Pancreas (tissue), 10 donors: Measurements from ENCODE around the gene DNAI4. TPM values are rescaled to one million over a fixed set of nuclear protein-coding genes. Genes with fewer than 3 reads are reported as not detected.
"Not testable (repeated sequence)": the region's sequence is repeated elsewhere in the genome, so short reads cannot be mapped to it uniquely, and the experiment has no call there.

Experiments used
- ATAC-seq, 4 donors: fragments of 200-7000 bp; cut with Tn5 transposase; one replicate each; pipeline versions ENCODE4 v1.8.0 to v1.9.1; 2020; ENCODE audit warnings: mild to moderate bottlenecking in 4 of 4, moderate library complexity in 4 of 4
- DNase-seq, 6 donors: peaks; one replicate each; pipeline ENCODE4 v3.0.0-alpha.2; 2020
- FAIRE-seq: peaks from 2 replicates; lab custom pipeline; 2012; peaks lifted over from hg19 to GRCh38; lab: Jason Lieb, UNC
- H3K27ac ChIP-seq, 4 donors: fragments of 200-600 bp; sonication (generic); 1 replicate in 3 of 4; 2 replicates in 1 of 4; pipeline versions ENCODE4 v1.5.0 to v1.8.0; 2020
- H3K27me3 ChIP-seq, 4 donors: fragments of 200-600 bp; one replicate each; pipeline ENCODE4 v1.8.0; 2021
- H3K36me3 ChIP-seq, 3 donors: fragments of 200-600 bp; sonication (generic) in 1 of 3; one replicate each; pipeline versions ENCODE4 v1.5.0 to v1.8.0; 2020 to 2021
- H3K4me1 ChIP-seq, 3 donors: fragments of 200-600 bp; one replicate each; pipeline ENCODE4 v1.8.0; 2021
- H3K4me3 ChIP-seq, 4 donors: fragments of 200-600 bp; sonication (generic) in 2 of 4; one replicate each; pipeline versions ENCODE4 v1.5.0 to v1.8.0; 2020 to 2021
- H3K9me3 ChIP-seq, 4 donors: fragments of 200-600 bp; one replicate each; pipeline ENCODE4 v1.8.0; 2021
- WGBS, 2 donors: extraction: QIAGEN DNeasy Blood & Tissue Kit; methylation state at CpG; one replicate each; pipeline ENCODE4 v1.1.7; 2013; 5-methylcytosine and 5-hydroxymethylcytosine counted together
- intact Hi-C, 3 donors: fragments of 100-400 bp; cut with DNase I; formaldehyde crosslinking; loops; one replicate each; pipeline versions ENCODE4 v1.11.1 to v1.14.2; 2022
- polyA plus RNA-seq, 2 donors: library from polyadenylated mRNA; stranded (reverse); fragments of 200-250 nt; gene quantifications; one replicate each; pipeline ENCODE4 v1.2.3, GENCODE V29; 2013
- total RNA-seq, 6 donors: library from RNA; stranded (reverse); fragmentation: NEBNext Ultra II Directional in 4 of 6; extraction: Animal tissue kit (Norgen Biotek cat#: 25700) in 4 of 6; gene quantifications; one replicate each; pipeline versions ENCODE4 v1.2.1 to v1.2.4, GENCODE V29; 2021 to 2023
- TF ChIP-seq, protein P1 (sequence below), 4 donors: fragments of 200-600 bp; sonication (generic) in 3 of 4; IDR thresholded peaks; one replicate each; pipeline versions ENCODE4 v1.5.0 to v1.8.0; 2021; ENCODE audit warnings: antibody characterized with exemption in 4 of 4
- donor health status: healthy with polysubstance abuse.
- donor health status: DM: no; HTN: no; CAD: no; lungs with moderate emphysema.
- donor health status: DM: no; HTN: no; CAD: no.
- donor health status: control.
- donor health status: control.
- donor health status: Bipolar disorder and iron deficiency.
- donor health status: DM: yes; HTN: yes; CAD: no.
- donor health status: DM: no; HTN: no; CAD: no.
- donor health status: DM: no; HTN: no; CAD: no.
- donor health status: DM: yes; HTN: yes; CAD: no.

DNAI4 gene
- total and polyA plus RNA-seq, 8 donors, result 1.5 to 6.7 (median 4.5) TPM

DNA sequence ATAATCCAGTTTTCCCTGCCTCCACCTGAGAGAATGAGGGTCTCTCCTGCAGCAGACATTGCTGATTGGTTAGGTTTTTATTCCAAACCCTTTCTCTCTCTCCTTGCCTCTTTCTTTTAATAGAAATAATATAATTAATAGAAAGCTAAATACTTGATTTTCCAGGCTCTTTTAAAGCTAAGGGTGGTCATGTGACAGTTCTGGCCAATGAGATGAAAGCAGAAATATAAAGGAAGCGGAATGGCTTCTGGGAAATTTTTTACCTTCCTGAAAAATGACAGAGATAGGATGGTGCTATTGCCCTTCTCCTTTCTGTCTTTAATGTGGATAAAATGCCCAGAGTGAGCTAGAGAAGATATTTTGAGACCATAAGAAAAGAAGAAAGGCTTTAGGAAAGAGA is 35.6 kb downstream of the DNAI4 start:
- H3K9me3 ChIP-seq, result no peaks in the 10 kb centered on the region
- FAIRE-seq, result no peak

DNA sequence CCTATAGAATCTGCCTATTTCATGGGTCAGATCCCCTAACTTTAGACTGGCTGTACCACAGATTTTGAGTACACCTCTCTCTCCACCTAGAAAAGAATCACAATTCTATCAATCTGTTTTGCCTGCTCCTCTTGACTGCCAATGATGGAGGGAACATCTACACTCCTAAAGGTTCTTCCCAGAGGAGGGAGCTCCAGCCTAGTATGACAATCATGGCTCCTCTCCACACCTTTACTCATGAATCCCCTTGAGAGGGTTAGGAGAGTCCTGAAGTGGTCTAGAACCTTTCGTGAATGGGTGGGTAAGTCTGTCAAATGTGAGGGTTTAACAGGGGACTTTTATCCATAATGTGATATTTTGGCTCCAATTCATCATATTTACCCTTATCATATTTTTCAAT is 48.0 kb downstream of the DNAI4 start:
- TF ChIP-seq, protein P1, sequence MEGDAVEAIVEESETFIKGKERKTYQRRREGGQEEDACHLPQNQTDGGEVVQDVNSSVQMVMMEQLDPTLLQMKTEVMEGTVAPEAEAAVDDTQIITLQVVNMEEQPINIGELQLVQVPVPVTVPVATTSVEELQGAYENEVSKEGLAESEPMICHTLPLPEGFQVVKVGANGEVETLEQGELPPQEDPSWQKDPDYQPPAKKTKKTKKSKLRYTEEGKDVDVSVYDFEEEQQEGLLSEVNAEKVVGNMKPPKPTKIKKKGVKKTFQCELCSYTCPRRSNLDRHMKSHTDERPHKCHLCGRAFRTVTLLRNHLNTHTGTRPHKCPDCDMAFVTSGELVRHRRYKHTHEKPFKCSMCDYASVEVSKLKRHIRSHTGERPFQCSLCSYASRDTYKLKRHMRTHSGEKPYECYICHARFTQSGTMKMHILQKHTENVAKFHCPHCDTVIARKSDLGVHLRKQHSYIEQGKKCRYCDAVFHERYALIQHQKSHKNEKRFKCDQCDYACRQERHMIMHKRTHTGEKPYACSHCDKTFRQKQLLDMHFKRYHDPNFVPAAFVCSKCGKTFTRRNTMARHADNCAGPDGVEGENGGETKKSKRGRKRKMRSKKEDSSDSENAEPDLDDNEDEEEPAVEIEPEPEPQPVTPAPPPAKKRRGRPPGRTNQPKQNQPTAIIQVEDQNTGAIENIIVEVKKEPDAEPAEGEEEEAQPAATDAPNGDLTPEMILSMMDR (IDR thresholded peaks at IDR 0.05), result no peak
- ATAC-seq (no peak), FAIRE-seq (no peak), DNase-seq (no peak)
- Histone ChIP-seq H3K9me3 (no peaks in the 10 kb centered on the region), H3K4me1 (no peaks in the 10 kb centered on the region), H3K27ac (no peak overlapping the region), H3K36me3 (no peaks in the 10 kb centered on the region), H3K4me3 (no peak overlapping the region), H3K27me3 (no peaks in the 10 kb centered on the region)
- 76% methylated on average over 1 of the region's 1 CpG for WGBS, 2 donors
- intact Hi-C loops, result no loop called here

More for the DNA sequence above, 35.6 kb downstream of the DNAI4 start:
- H3K27ac ChIP-seq, result no peak overlapping the region
- no peaks in the 10 kb centered on the region for H3K27me3 ChIP-seq
- H3K4me3 ChIP-seq, result no peak overlapping the region
- 94 to 96% methylated on average over 1 of the region's 1 CpG for WGBS, 2 donors
- ATAC-seq (no peak), DNase-seq (no peak)
- intact Hi-C loops, result no loop called here
- TF ChIP-seq, protein P1 (IDR thresholded peaks at IDR 0.05), result no peak
- no peaks in the 10 kb centered on the region for H3K4me1 ChIP-seq
- no peaks in the 10 kb centered on the region for H3K36me3 ChIP-seq

GRCh38 chr1:66873111-66873510 is 51.5 kb downstream of the DNAI4 start:
- no peak for FAIRE-seq
- no peaks in the 10 kb centered on the region for H3K4me1 ChIP-seq
- no peaks in the 10 kb centered on the region for H3K36me3 ChIP-seq
- no peak for DNase-seq
- intact Hi-C loops, result no loop called here
- H3K27ac ChIP-seq, result no peak overlapping the region
- no peak overlapping the region for H3K4me3 ChIP-seq
- H3K27me3 ChIP-seq, result no peaks in the 10 kb centered on the region
- 94 to 95% methylated on average over 5 of the region's 5 CpGs for WGBS, 2 donors
- H3K9me3 ChIP-seq, result no peaks in the 10 kb centered on the region
- TF ChIP-seq, protein P1 (IDR thresholded peaks at IDR 0.05), result no peak
- no peak for ATAC-seq

- 92 to 95% methylated on average over 7 of the region's 7 CpGs for WGBS, 2 donors
- H3K9me3 ChIP-seq, FAIRE-seq, H3K4me1 ChIP-seq, H3K27me3 ChIP-seq, H3K27ac ChIP-seq, ATAC-seq, H3K36me3 ChIP-seq, intact Hi-C loops, H3K4me3 ChIP-seq, DNase-seq: not testable (repeated sequence)
These were observed 52.6 kb downstream of the DNAI4 start for GRCh38 chr1:66872024-66872423.

GRCh38 chr1:66867501-66867900 is 57.2 kb downstream of the DNAI4 start:
- TF ChIP-seq, protein P1 (IDR thresholded peaks at IDR 0.05), result no peak
- FAIRE-seq, result no peak

More at GRCh38 chr1:66867501-66867900, 57.2 kb downstream of the DNAI4 start:
- no peaks in the 10 kb centered on the region for H3K36me3 ChIP-seq
- intact Hi-C loops, result no loop called here
- DNase-seq (no peak), ATAC-seq (no peak)
- H3K27me3 ChIP-seq, result no peaks in the 10 kb centered on the region
- no peaks in the 10 kb centered on the region for H3K4me1 ChIP-seq
- H3K27ac ChIP-seq, result no peak overlapping the region
- 81 to 90% methylated on average over 2 of the region's 2 CpGs for WGBS, 2 donors
- no peaks in the 10 kb centered on the region for H3K9me3 ChIP-seq
- no peak overlapping the region for H3K4me3 ChIP-seq
